GM18909 (cell line): Measurements from ENCODE around the gene ABL1.

Source experiments
- ATAC-seq: cut with Tn5 transposase; IDR thresholded peaks from one replicate; pipeline ENCODE4 v1.9.1; 2021; ENCODE audit warnings: mild to moderate bottlenecking; ENCODE audit not compliant: unreplicated experiment, poor library complexity

ABL1 gene

DNA sequence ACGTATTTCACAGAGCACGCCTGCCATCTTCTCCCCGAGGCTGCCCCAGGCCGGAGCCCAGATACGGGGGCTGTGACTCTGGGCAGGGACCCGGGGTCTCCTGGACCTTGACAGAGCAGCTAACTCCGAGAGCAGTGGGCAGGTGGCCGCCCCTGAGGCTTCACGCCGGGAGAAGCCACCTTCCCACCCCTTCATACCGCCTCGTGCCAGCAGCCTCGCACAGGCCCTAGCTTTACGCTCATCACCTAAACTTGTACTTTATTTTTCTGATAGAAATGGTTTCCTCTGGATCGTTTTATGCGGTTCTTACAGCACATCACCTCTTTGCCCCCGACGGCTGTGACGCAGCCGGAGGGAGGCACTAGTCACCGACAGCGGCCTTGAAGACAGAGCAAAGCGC, 51.9 kb downstream of the ABL1 start:
- ATAC-seq = no peak

DNA sequence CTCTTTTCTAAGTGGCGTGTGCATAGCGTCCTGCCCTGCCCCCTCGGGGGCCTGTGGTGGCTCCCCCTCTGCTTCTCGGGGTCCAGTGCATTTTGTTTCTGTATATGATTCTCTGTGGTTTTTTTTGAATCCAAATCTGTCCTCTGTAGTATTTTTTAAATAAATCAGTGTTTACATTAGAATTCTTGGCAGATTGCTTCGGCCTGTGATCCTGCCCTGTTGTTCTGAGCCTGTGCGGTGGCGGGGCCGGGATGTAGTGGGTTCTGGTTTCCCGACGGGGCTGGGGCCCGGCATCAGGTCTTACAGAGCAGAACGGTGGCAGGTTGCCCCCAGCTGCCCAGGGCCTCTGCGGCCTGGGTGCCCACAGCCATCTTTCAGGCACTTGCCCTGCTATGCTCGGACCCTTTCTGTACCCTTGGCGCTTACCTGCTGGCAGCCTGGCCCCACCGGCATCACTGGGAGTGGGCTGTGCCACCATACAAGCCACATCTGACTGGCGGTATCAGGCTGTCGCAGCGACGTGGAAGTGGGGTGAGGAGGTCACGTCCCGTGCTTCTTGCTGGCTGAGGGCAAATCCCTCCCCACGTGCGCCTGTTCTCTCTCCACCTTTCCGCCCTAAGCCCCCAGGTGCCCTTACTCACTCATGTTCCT, 52.6 kb downstream of the ABL1 start:
- ATAC-seq = no peak

DNA sequence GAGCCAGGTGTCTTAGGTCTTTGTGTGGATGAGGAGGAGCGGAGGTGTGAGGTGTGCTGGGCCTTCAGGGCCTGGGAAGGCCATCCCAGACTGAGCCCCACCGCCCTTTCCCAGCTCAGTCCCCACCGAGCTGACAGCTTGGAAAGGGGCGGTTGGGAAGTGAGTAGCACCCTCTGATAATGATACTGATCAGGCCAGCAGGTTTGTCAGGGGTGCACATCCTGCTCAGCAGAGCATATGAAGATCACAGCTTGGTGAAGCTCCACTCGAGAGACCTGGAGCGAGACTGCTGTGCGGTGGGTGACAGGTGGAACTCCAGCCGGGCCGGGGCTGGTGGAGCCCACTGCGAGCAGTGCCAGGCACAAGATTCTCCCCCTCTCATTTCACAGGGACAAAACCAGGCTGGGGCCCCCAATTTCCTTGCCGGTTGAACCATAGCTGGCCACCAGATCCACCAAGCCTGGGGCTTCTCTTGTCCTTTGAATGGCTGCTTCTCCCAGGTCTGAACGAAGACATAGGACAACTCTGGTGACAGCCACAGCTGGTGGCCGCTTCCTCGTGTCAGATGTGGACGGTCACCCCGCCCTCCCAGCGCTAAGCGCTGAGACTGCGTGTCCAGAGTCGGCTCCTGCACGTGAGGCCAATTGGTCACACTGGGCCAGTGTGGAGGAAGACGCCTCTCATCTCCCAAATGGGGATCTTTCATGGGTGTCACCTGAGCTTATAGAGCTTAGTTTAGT, 53.3 kb downstream of the ABL1 start:
- no peak for ATAC-seq

DNA sequence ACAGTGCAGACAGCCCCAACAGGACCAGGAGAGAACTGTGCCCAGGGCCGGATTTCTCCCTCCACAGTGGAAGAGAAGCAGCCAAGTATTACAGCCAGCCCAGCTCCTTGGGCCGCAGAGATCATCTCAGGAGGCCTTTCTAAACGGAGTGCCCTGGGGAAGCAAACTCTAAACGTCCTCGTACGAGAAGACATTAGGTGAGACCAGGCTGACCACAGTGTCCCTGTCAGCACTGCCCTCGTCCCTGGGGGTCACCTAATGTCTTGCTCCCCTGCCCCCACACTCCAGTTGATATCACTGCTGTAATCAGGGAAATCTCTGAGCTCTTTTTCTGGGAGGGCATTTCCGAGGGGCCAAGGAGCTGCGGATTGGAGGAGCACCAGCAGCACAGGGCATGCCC, 55.1 kb downstream of the ABL1 start:
- ATAC-seq = no peak

DNA sequence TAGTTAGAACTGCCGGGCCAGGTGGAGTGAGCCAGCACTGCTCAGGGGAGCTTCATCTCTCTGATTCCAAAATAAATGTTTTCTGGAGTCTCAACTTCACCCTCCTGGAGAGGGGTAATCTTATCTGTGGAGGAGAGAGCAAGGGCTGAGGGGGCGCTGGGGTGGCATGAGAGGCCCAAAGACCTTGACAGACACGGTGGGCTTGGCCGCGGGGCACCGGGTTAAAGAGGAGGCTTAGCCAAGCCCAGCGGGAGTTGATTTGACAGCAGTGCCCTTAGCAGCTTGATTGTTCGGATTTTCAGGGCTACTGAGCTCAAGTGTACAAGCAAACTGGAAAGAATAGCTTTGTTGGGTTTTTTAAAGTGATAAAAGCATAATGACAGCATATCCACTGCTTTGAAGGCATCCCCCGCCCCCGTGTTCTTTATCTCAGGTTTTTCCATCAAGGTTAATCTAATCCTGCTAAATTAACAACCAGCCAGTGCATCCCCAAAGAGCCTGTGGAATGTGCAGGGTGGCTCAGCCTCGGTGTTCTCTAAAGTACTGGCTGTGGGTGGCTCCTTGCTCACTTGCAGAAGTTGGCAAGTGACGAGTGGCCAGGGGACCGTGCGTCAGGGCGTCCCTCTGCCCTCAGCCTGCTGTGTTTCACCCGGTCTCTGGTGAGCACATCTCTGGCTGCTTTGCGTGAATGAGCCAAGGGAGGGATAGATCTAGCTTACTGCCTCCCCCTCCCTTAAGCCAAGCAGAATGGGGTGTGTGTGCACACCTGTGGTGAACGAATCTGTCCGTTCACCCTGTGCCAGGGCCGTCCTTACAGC, 56.0 kb downstream of the ABL1 start:
- no peak for ATAC-seq

DNA sequence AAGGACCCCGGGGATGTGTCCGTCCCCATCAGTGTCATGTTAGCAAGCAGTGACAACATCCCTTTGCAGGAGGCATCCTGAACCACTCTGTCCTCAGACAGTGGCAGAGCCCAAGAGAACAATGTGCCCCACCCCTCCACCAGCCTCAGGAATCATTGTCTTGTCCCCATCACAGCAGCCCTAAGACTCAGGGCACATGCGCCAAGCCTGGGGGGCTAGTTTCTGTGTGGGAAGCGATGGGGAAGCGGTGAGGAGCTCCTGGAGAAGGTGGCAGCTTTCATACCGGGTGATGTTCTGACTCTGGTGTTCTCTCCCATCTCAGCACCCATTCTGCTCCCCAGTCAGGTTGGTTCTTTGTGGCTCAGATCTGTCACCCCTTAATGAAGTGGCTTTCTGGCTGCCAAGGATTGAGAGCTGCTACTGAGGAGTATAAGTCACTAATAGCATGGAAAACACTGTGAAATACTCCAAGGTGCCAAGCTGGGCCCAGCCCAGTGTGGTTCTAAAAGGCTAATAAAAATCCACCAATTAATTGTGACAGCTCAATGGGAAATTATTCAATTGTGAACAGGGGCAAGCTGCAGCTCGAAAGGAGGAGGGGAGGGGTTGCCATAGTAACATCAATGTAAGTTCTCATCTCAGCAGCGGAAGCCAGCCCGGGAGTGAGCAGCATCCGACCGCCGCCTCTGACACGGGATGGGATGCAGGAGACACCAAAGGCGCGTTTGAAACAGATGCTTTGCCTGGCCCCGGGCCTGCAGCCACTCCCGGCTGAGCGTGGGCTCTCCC, 56.8 kb downstream of the ABL1 start:
- no peak for ATAC-seq

DNA sequence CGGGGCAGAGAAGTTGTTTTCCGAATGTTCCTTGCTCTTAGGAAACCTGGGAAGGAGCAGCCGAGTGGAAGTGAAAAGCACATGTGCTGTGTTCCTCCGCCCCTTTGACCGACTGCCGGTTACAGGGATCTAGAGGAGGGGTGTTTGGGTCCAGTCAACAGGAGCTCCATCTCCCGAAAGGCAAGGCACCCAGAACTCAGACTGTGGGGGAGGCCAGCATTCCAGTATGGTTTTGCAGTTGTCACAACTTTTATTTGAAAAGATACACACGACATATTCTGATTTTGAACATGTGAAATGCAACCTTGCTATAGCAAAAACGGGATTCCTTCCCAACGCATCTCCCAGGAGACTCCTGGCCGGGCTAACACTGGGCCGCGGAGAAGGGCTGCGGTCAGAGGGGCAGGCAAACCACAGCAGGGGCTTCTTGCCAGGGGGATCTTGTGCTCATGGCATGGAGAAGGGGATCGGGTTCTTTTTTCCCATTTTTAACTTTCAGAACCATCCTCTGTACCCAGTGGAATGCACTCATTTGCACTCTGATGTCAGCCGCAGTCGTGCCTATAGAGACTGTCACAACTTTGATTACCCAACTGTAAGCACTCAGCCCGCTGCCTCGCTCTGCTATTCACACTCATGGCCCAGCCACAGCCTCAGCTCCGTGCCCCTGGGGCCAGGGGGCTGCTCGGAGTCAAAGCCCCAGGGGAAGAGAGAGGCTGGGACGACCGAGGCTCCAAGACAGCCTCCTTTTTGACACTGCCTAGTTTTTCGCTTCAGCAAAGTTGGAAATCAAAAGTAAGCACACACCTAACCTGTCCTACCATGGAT, 57.6 kb downstream of the ABL1 start:
- no peak for ATAC-seq

DNA sequence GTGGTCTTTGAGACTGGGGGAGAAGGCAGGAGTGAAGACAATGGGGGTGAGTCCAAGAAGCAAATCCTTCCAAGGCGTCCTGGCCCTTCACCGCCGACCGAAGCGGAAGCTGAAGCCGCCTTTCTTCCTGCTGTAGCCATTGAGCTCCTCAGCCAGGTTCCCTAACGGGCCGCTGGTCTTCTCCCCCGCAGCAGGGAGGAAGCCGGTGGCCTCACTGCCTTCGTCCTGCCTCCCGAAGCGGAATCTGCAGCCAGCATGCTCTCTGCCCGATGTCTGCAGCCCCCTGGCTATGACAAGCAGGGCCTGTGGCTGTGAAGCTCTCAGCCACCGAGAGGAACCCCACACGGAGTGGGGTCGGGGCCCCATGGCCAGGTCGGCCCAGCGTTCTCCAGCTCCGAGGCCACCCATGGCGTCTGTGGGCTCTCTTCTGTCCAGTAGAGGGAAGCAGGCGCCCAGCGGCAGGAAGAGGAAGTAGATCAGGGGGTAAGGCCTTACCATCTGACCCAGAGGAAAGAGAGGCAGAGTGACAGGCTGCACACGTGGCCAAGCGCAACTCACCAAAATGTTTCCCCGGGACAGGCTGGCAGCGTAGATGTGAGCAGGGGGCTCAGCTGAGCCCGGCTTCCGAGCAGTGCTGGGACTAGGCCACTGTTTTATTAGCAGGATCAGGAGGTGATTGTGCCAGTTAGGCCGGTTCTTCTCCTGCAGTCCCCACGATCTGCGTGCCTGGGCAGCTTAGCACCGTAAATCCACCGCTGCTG, 58.5 kb downstream of the ABL1 start:
- no peak for ATAC-seq

DNA sequence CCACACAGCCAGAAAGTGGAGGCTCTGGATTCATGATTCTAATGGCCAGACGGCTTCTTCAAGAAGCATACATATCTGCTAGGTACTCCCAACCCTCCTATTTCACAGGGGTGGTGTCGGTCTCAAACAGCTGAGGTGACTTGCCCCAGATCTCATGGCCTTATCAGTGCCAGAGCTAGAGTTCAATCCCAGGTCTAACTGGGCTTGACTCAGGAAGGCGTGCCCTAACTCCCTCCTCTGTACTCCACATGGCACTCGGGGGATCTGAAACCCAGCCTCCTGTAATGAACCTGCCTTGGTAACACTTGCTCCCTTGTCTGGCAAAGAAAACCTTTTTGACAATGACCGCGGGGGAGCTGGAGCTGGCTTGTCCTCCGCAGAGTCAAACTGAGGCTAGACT, 59.5 kb downstream of the ABL1 start:
- no peak for ATAC-seq

DNA sequence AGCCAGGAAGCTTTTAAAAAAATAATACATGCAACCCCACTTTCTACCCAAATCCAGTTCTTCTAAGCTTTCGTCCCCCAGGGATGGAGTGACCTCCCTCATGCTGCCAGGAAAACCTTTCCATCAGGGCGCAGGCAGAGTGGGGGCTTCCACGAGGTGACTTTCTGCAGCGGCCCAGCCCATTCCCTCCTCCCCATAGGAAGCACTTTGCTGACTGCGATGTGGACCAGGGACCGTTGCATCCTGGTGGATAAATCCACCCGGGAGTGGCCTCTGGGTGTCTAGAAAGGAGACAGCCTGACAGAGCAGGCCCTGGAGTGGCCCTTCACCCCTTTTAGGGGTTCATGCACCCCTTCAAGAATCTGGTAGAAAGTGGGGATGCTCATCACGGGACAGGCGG, 60.0 kb downstream of the ABL1 start:
- ATAC-seq = no peak

DNA sequence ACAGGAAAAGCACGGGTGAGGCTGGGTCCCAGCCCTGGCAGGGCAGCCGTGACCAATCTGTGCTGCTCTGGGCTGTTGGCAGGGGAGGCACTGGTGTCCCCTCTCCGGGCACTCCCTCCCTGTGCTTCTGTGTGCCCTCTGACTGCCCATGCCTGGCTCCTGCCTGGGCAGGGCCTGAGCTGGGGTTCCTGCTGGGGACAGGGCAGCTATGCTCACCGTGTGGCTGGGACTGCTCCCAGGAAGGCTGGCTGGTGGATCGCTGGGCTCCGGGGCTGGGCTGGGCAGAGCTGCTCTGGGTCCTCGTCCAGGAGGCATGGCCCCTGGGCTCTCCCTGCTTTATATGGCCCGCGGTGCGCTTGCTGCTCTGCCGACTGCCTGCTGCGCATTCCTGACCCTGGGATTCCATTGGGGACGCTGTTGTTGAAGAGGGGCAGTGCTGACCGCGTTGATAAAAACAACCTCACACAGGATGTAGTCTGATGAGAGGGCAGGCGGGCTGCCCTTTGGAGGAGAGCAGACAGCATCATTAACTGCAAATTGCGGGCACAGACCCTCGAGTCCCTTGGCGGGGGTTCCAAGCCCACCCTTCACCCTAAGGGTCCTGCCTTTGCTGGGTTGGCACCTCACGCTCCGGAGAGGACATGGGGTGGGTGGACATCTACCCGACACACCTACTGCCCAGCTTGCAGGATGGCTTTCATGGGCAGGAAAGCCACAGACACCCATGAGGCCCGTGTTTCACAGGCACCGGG, 60.6 kb downstream of the ABL1 start:
- no peak for ATAC-seq

DNA sequence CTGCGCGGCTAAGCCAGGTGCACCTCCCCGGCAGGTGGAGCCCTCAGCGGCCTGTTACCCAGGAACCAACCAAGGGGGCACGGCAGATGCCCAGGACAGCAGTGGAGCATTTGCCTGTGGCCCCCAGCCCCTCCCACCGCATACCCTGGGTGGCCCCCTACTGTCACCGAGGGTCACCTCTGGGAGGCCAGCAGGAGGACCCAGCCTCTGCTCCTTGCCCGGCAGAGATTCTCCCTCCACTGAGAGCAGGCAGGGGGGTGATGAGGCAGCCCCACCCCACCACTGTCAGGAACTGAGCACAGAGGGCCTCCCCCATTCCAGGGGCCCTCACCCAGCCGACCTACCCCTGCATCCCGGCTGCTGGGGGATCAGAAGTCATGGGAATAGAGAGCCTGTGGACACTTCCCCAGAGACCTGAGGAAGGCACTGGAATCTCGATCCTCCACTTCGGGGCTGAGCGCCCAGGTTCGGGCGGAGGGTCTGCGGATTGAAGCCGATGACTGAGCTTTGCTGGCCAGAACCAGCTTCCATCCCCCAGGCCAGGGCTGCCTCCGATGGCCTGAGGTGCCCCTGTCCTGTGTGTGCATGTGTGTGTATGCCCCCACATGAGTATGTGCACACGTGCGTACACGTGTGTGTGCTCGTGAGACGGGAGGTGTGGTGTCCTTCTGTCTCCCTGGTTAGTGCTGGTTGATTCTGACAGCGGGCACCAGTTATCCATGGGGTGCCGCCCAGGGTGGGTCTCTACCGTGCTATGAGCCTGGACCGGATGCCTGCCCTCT, 61.4 kb downstream of the ABL1 start, which contains the start of gene QRFP:
TSS of gene QRFP (minus strand) at position 580 of the 782 bp plus-strand sequence. CDS start 2,974 bp downstream, outside the sequence.
- ATAC-seq = no peak

DNA sequence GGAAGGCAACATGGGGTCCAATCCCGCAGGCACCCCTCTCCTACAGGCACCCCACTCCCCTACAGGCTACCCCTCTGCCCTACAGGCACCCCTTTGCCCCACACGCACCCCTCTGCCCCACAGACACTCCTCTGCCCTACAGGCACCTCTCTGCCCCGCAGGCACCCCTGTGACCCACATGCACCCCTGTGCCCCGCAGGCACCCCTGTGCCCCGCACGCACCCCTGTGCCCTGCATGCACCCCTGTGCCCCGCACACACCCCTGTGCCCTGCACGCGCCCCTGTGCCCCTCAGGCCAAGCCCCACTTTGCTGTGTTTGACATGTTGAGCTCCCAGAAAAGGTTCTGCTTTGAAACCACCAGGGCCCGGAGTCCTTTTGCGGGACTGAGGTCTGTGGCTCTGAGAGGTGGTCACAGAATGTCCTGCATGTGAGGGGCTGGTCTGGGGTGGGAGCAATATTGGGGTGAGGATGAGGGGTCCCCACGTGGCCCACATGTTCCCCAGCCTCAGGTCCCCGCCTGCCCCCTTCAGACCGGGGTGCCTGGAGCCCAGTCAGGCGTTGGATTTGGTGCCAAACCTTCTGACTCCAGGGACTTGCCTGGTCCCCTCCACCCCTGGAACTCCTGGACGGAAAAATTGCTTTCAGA, 62.2 kb downstream of the ABL1 start:
- no peak for ATAC-seq

DNA sequence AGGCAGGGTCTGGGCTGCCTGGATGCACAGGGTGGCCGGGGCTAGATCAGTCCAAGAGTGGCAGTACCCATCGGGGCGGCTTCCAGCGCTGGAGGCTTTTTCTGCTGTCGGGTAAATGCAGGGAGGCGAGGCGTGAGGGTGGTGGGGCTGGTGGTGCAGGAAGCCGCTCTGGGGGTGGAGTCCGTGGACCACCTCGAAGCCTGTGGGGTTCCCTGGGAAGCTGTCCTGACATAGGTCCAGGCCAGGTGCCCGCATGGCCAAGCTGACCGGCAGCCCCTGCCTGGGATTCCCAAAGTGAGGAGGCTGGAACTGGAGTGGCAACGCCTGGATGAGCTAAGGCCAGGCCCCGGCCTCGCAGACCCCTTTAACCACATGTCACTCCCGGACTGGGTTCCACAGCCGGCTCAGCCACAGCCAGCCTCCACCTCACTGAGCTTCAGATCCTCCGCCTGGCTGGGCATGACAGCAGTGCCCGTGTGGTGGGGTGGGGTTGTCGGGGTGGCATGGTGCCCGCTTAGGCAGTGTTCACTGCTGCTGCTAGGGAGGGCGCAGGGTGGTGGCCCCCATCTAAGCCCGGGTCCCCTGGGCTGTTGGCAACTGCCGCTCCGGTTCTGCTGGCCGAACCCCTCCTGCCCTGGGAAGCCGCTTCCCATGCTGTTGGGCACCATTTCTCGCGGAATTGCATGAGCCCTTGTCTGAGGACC, 62.9 kb downstream of the ABL1 start:
- ATAC-seq = no peak

DNA sequence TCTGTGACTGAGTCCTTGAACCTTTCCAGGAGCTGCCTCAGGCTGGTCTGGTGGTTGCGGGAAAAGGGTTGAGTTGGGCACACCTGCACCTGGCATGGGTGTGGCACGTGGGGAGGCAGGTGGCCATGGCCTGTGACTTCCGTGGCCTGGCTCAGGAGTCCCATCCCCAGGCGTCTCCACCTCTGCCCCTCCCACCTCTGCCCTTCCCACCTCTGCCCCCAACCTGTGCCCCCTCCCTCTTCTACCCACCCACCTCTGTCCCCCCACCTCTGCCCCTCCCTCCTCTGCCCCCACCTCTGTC, 63.4 kb downstream of the ABL1 start:
- no peak for ATAC-seq

DNA sequence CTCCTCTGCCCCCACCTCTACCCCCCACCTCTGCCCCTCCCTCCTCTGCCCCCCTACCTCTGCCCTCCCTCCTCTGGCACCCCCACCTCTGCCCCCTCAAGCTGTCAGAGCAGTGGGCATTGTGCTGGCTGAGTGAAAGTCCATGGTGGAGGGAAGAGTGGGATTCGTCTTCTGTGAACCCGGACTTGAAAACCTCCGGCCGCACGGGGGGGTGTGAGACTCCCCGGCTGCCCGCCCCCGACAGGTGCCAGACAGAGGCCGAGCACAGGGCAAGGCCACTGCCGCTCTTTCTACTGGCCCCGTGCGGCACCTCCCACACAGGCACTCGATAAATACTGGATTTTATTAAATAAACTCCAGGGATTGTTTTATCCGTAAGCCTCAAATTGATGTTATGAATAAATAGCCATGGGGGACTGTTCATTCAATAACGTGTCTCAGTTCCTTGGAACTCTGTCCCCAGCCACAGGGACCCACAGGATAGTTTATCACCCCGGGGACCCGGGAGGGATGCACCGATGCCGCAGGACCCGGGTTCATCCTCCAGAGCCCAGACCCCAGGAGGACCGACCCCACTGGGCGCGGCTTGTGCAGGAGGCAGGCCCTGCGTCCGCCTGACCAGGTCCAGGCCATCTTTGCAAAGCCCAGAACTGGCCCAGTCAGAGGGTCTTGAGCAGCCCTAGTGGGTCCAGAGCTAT, 64.1 kb downstream of the ABL1 start:
- no peak for ATAC-seq
